HEK293T (cell line): ENCODE data around the gene CDC37L1.

Experiments
- BHLHE40 ChIP-seq: fragments of 450-650 bp; IDR thresholded peaks from 2 replicates; pipeline ENCODE4 v1.6.1; 2016; ENCODE audit warnings: mild to moderate bottlenecking, moderate library complexity, borderline replicate concordance
- CTBP1 ChIP-seq: fragments of 450-650 bp; IDR thresholded peaks from 2 replicates; pipeline ENCODE4 v1.6.1; 2016; ENCODE audit warnings: borderline replicate concordance
- ELF4 ChIP-seq: fragments of 450-650 bp; IDR thresholded peaks from 2 replicates; pipeline ENCODE4 v1.6.1; 2017; ENCODE audit warnings: antibody characterized with exemption
- FOXA1 ChIP-seq: fragments of 450-650 bp; IDR thresholded peaks from 2 replicates; pipeline ENCODE4 v1.6.1; 2016; ENCODE audit warnings: mild to moderate bottlenecking
- FOXM1 ChIP-seq: fragments of 450-650 bp; IDR thresholded peaks from 2 replicates; pipeline ENCODE4 v1.6.1; 2017; ENCODE audit warnings: mild to moderate bottlenecking, borderline replicate concordance
- L3MBTL2 ChIP-seq: fragments of 450-650 bp; conservative IDR thresholded peaks from 2 replicates; pipeline ENCODE4 v1.6.1; 2016; ENCODE audit warnings: mild to moderate bottlenecking
- LEF1 ChIP-seq: fragments of 450-650 bp; IDR thresholded peaks from 2 replicates; pipeline ENCODE4 v1.6.1; 2017; ENCODE audit warnings: mild to moderate bottlenecking, borderline replicate concordance
- NFRKB ChIP-seq: fragments of 450-650 bp; IDR thresholded peaks from 2 replicates; pipeline ENCODE4 v1.6.1; 2016; ENCODE audit warnings: mild to moderate bottlenecking, moderate library complexity
- SUZ12 ChIP-seq: fragments of 450-650 bp; IDR thresholded peaks from 2 replicates; pipeline ENCODE4 v1.6.1; 2016; ENCODE audit warnings: mild to moderate bottlenecking
- TARDBP ChIP-seq: fragments of 450-650 bp; IDR thresholded peaks from 2 replicates; pipeline ENCODE4 v1.6.1; 2016
- ZNF384 ChIP-seq: fragments of 450-650 bp; IDR thresholded peaks from 2 replicates; pipeline ENCODE4 v1.6.1; 2016
- TF ChIP-seq, protein P1 (sequence below): fragments of 450-650 bp; IDR thresholded peaks from 2 replicates; pipeline ENCODE4 v1.6.1; 2016

DNA sequence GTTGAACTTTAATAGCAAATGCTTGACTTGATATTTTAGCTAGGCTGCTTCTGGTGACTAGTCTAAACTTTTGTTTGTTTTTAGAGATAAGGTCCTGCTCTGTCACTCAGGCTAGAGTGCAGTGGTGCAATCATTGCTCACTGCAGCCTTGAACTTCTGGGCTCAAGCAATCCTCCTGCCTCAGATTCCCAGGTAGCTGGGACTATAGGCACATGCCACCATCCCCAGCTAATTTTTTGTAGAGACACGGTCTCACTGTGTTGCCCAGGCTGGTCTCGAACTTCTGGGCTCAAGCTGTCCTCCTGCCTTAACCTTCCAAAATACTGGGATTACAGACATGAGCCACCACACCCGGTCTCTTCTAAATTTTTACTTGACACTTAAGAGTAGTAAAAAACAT is 20.7 kb downstream of the CDC37L1 start:
- TF ChIP-seq FOXM1 (no peak), FOXA1 (no peak), ZNF384 (no peak), L3MBTL2 (no peak), SUZ12 (no peak), LEF1 (no peak), NFRKB (no peak), ELF4 (no peak), BHLHE40 (no peak), CTBP1 (no peak), TARDBP (no peak)
- TF ChIP-seq, protein P1, sequence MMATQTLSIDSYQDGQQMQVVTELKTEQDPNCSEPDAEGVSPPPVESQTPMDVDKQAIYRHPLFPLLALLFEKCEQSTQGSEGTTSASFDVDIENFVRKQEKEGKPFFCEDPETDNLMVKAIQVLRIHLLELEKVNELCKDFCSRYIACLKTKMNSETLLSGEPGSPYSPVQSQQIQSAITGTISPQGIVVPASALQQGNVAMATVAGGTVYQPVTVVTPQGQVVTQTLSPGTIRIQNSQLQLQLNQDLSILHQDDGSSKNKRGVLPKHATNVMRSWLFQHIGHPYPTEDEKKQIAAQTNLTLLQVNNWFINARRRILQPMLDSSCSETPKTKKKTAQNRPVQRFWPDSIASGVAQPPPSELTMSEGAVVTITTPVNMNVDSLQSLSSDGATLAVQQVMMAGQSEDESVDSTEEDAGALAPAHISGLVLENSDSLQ = peak; percentile 37; the same call in 1 of the 2 replicates
